HAP-1 (cell line): ENCODE data around the gene CSF3R.
"Not testable (repeated sequence)": the region's sequence is repeated elsewhere in the genome, so short reads cannot be mapped to it uniquely, and the experiment has no call there.

Experiments
- DNase-seq, 2 experiments: peaks; one replicate each; pipeline ENCODE4 v3.0.0-alpha.2; 2016 to 2020; ENCODE audit warnings: low spot score in 2 of 2
- H3K27me3 ChIP-seq: fragments of 250-450 bp; sonication (Bioruptor Pico); 2 replicates; pipeline ENCODE4 v1.5.1; 2020; ENCODE audit warnings: low read depth, mild to moderate bottlenecking, moderate library complexity
- H3K36me3 ChIP-seq: fragments of 250-450 bp; sonication (Bioruptor Pico); replicated peaks from 2 replicates; pipeline ENCODE4 v1.5.1; 2020; ENCODE audit warnings: mild to moderate bottlenecking
- H3K4me1 ChIP-seq: fragments of 250-450 bp; sonication (Bioruptor Pico); 2 replicates; pipeline ENCODE4 v1.5.1; 2020; ENCODE audit warnings: mild to moderate bottlenecking
- H3K4me3 ChIP-seq: fragments of 250-450 bp; sonication (Bioruptor Pico); 2 replicates; pipeline ENCODE4 v1.5.1; 2020; ENCODE audit warnings: mild to moderate bottlenecking, moderate library complexity
- H3K9me3 ChIP-seq: fragments of 250-450 bp; sonication (Bioruptor Pico); 2 replicates; pipeline ENCODE4 v1.5.1; 2020; ENCODE audit warnings: mild to moderate bottlenecking, moderate library complexity
- in situ Hi-C: fragments of 300-500 bp; cut with MboI; formaldehyde crosslinking; loops from 3 replicates; pipeline ENCODE4 v1.14.3; 2020; ENCODE audit warnings: low sequenced_read_pairs, inconsistent platforms, mixed read lengths

The CSF3R gene

GRCh38 chr1:36520771-36521420 lies 38.2 kb upstream of the CSF3R start:
- in situ Hi-C loops, result no loop called here
- Histone ChIP-seq H3K4me3 (no peak overlapping the region), H3K27me3 (no peaks in the 10 kb centered on the region), H3K4me1 (no peaks in the 10 kb centered on the region; the same call in 1 of the 2 replicates), H3K36me3 (no peaks in the 10 kb centered on the region), H3K9me3 (no peaks in the 10 kb centered on the region)
- no peak for DNase-seq

GRCh38 chr1:36520056-36520455 lies 37.3 kb upstream of the CSF3R start:
- in situ Hi-C loops, result no loop called here
- no peaks in the 10 kb centered on the region; the same call in 1 of the 2 replicates for H3K4me1 ChIP-seq
- H3K4me3 ChIP-seq, result no peak overlapping the region
- H3K36me3 ChIP-seq, result no peaks in the 10 kb centered on the region
- no peak for DNase-seq
- no peaks in the 10 kb centered on the region for H3K27me3 ChIP-seq
- no peaks in the 10 kb centered on the region for H3K9me3 ChIP-seq

GRCh38 chr1:36517011-36517771 lies 34.5 kb upstream of the CSF3R start:
- H3K36me3 ChIP-seq, result no peaks in the 10 kb centered on the region
- no peaks in the 10 kb centered on the region for H3K9me3 ChIP-seq
- no peaks in the 10 kb centered on the region for H3K4me1 ChIP-seq
- in situ Hi-C loops, result no loop called here
- H3K27me3 ChIP-seq, result no peaks in the 10 kb centered on the region
- no peak for DNase-seq
- no peak overlapping the region for H3K4me3 ChIP-seq

- in situ Hi-C loops, result no loop called here
- Histone ChIP-seq H3K4me3 (no peak overlapping the region), H3K4me1 (no peaks in the 10 kb centered on the region), H3K36me3 (no peaks in the 10 kb centered on the region), H3K9me3 (no peaks in the 10 kb centered on the region), H3K27me3 (no peaks in the 10 kb centered on the region)
- peak; percentile 67 to 72 for DNase-seq
Measured at GRCh38 chr1:36516372-36517010, 33.8 kb upstream of the CSF3R start.

GRCh38 chr1:36515315-36516138 lies 32.8 kb upstream of the CSF3R start:
- no peak for DNase-seq
- no peaks in the 10 kb centered on the region for H3K4me1 ChIP-seq
- in situ Hi-C loops, result no loop called here

GRCh38 chr1:36514501-36514900 lies 31.8 kb upstream of the CSF3R start:
- Histone ChIP-seq H3K27me3 (no peaks in the 10 kb centered on the region; the same call in 1 of the 2 replicates), H3K9me3 (no peaks in the 10 kb centered on the region), H3K4me1 (no peaks in the 10 kb centered on the region), H3K36me3 (no peaks in the 10 kb centered on the region), H3K4me3 (no peak overlapping the region)
- in situ Hi-C loops, result no loop called here
- no peak for DNase-seq

More at GRCh38 chr1:36515315-36516138, 32.8 kb upstream of the CSF3R start:
- H3K27me3 ChIP-seq, result no peaks in the 10 kb centered on the region
- no peaks in the 10 kb centered on the region for H3K36me3 ChIP-seq
- no peaks in the 10 kb centered on the region for H3K9me3 ChIP-seq
- no peak overlapping the region for H3K4me3 ChIP-seq

GRCh38 chr1:36513676-36514473 lies 31.2 kb upstream of the CSF3R start:
- in situ Hi-C loops, result no loop called here
- Histone ChIP-seq H3K4me3 (no peak overlapping the region), H3K4me1 (no peaks in the 10 kb centered on the region), H3K27me3 (no peaks in the 10 kb centered on the region; the same call in 1 of the 2 replicates), H3K9me3 (no peaks in the 10 kb centered on the region), H3K36me3 (no peaks in the 10 kb centered on the region)
- no peak for DNase-seq

GRCh38 chr1:36512842-36513241 lies 30.1 kb upstream of the CSF3R start:
- no peaks in the 10 kb centered on the region for H3K36me3 ChIP-seq
- no peaks in the 10 kb centered on the region; the same call in 1 of the 2 replicates for H3K27me3 ChIP-seq
- H3K4me3 ChIP-seq, result no peak overlapping the region
- no peaks in the 10 kb centered on the region for H3K4me1 ChIP-seq
- DNase-seq, result no peak
- H3K9me3 ChIP-seq, result no peaks in the 10 kb centered on the region
- in situ Hi-C loops, result no loop called here

GRCh38 chr1:36511804-36512798 lies 29.4 kb upstream of the CSF3R start:
- no peak for DNase-seq
- in situ Hi-C loops, result no loop called here
- no peak overlapping the region for H3K4me3 ChIP-seq

GRCh38 chr1:36511220-36511619 lies 28.5 kb upstream of the CSF3R start:
- DNase-seq, H3K9me3 ChIP-seq, H3K27me3 ChIP-seq, H3K36me3 ChIP-seq, H3K4me1 ChIP-seq, H3K4me3 ChIP-seq, in situ Hi-C loops: not testable (repeated sequence)

More at GRCh38 chr1:36511804-36512798, 29.4 kb upstream of the CSF3R start:
- H3K4me1 ChIP-seq, result no peaks in the 10 kb centered on the region
- no peaks in the 10 kb centered on the region for H3K36me3 ChIP-seq
- H3K9me3 ChIP-seq, result no peaks in the 10 kb centered on the region
- H3K27me3 ChIP-seq, result no peaks in the 10 kb centered on the region; the same call in 1 of the 2 replicates

- Histone ChIP-seq H3K27me3 (no peaks in the 10 kb centered on the region; the same call in 1 of the 2 replicates), H3K36me3 (no peaks in the 10 kb centered on the region), H3K9me3 (no peaks in the 10 kb centered on the region), H3K4me3 (no peak overlapping the region), H3K4me1 (no peaks in the 10 kb centered on the region)
- in situ Hi-C loops, result no loop called here
- DNase-seq, result no peak
Measured at GRCh38 chr1:36510418-36510817, 27.7 kb upstream of the CSF3R start.

GRCh38 chr1:36508257-36508656 lies 25.5 kb upstream of the CSF3R start:
- in situ Hi-C loops, result no loop called here
- Histone ChIP-seq H3K9me3 (no peaks in the 10 kb centered on the region), H3K4me3 (no peak overlapping the region), H3K36me3 (no peaks in the 10 kb centered on the region), H3K27me3 (peaks cover 3% of the 10 kb centered on the region), H3K4me1 (no peaks in the 10 kb centered on the region)
- DNase-seq, result no peak
